WTC11 (cell line): ENCODE measurements around the gene AXL. TPM values are rescaled to one million over a fixed set of nuclear protein-coding genes. Genes with fewer than 3 reads are reported as not detected.

ENCODE experiments used
- ATAC-seq: fragments of 200-7000 bp; cut with Tn5 transposase; 2 replicates; pipeline ENCODE4 v1.10.0; 2021; ENCODE audit warnings: mild to moderate bottlenecking, moderate library complexity
- CTCF ChIA-PET: fragments of 300-600 bp; sonication (Branson Sonifier 250); formaldehyde crosslinking; loops from one replicate; lab custom pipeline; 2021; ENCODE audit warnings: antibody characterized with exemption; lab: Charles Lee
- POLR2A ChIA-PET: fragments of 350-600 bp; sonication (Branson Sonifier 250); formaldehyde crosslinking; loops from one replicate; lab custom pipeline; 2021; ENCODE audit warnings: antibody characterized with exemption; lab: Charles Lee
- DNase-seq: peaks from one replicate; pipeline ENCODE4 v3.0.0; 2021; ENCODE audit warnings: low spot score
- H3K27ac Mint-ChIP-seq: 2 replicates; pipeline ENCODE4 v1.8.0; 2021; ENCODE audit warnings: mixed read lengths
- H3K27me3 Mint-ChIP-seq: 2 replicates; pipeline ENCODE4 v1.8.0; 2021; ENCODE audit warnings: low read depth, mild to moderate bottlenecking, moderate library complexity, mixed read lengths
- H3K36me3 Mint-ChIP-seq: 2 replicates; pipeline ENCODE4 v1.8.0; 2021; ENCODE audit warnings: mixed read lengths
- H3K4me1 Mint-ChIP-seq: 2 replicates; pipeline ENCODE4 v1.8.0; 2022; ENCODE audit warnings: mixed read lengths
- H3K4me3 Mint-ChIP-seq: 2 replicates; pipeline ENCODE4 v1.8.0; 2021; ENCODE audit warnings: mild to moderate bottlenecking, moderate library complexity, mixed read lengths
- H3K9me3 Mint-ChIP-seq: 2 replicates; pipeline ENCODE4 v1.8.0; 2021; ENCODE audit warnings: mixed read lengths
- CREB1 ChIP-seq: sonication (generic); formaldehyde crosslinking; IDR thresholded peaks from 2 replicates; pipeline ENCODE4 v1.8.0; 2023; ENCODE audit warnings: mild to moderate bottlenecking, missing genetic modification reagents
- CREM ChIP-seq: sonication (generic); formaldehyde crosslinking; IDR thresholded peaks from 2 replicates; pipeline ENCODE4 v1.8.1; 2022; ENCODE audit warnings: mild to moderate bottlenecking, missing genetic modification reagents, moderate library complexity
- ETV6 ChIP-seq: sonication (generic); formaldehyde crosslinking; IDR thresholded peaks from 2 replicates; pipeline ENCODE4 v1.8.1; 2022; ENCODE audit warnings: mild to moderate bottlenecking, missing genetic modification reagents
- GABPB1 ChIP-seq: sonication (generic); formaldehyde crosslinking; IDR thresholded peaks from 2 replicates; pipeline ENCODE4 v1.8.1; 2023; ENCODE audit warnings: mild to moderate bottlenecking, missing genetic modification reagents
- IRF2 ChIP-seq: sonication (generic); formaldehyde crosslinking; IDR thresholded peaks from 2 replicates; pipeline ENCODE4 v1.8.0; 2022; ENCODE audit warnings: low read depth, missing genetic modification reagents, borderline replicate concordance
- JAZF1 ChIP-seq: fragments of 250-450 bp; sonication (Bioruptor Pico); IDR thresholded peaks from 2 replicates; pipeline ENCODE4 v1.9.0; 2021; ENCODE audit warnings: moderate library complexity, mild to moderate bottlenecking, inconsistent platforms
- MYBL2 ChIP-seq: sonication (generic); formaldehyde crosslinking; IDR thresholded peaks from 2 replicates; pipeline ENCODE4 v1.8.1; 2023; ENCODE audit warnings: mild to moderate bottlenecking, moderate library complexity, missing genetic modification reagents
- NFYB ChIP-seq: sonication (generic); formaldehyde crosslinking; conservative IDR thresholded peaks from 2 replicates; pipeline ENCODE4 v1.8.0; 2022; ENCODE audit warnings: low read depth, missing genetic modification reagents
- NR2C2 ChIP-seq: sonication (generic); formaldehyde crosslinking; IDR thresholded peaks from 2 replicates; pipeline ENCODE4 v1.8.0; 2022; ENCODE audit warnings: mild to moderate bottlenecking, missing genetic modification reagents
- PRRX2 ChIP-seq: fragments of 250-450 bp; sonication (Bioruptor Pico); IDR thresholded peaks from 2 replicates; pipeline ENCODE4 v1.8.0; 2021; ENCODE audit warnings: mild to moderate bottlenecking
- ZNF263 ChIP-seq: sonication (generic); formaldehyde crosslinking; IDR thresholded peaks from 2 replicates; pipeline ENCODE4 v1.8.1; 2022; ENCODE audit warnings: low read depth, mild to moderate bottlenecking, moderate library complexity, missing genetic modification reagents
- ZNF671 ChIP-seq: fragments of 250-450 bp; sonication (Bioruptor Pico); IDR thresholded peaks from 2 replicates; pipeline ENCODE4 v1.8.0; 2021; ENCODE audit warnings: mild to moderate bottlenecking
- total RNA-seq: library from RNA; stranded (reverse); gene quantifications from 3 replicates; pipeline ENCODE4 v1.2.3, GENCODE V29; 2021
- TF ChIP-seq, protein P1 (sequence below): sonication (generic); formaldehyde crosslinking; IDR thresholded peaks from 2 replicates; pipeline ENCODE4 v1.8.1; 2023; ENCODE audit warnings: mild to moderate bottlenecking, missing genetic modification reagents, moderate library complexity
- TF ChIP-seq, protein P2 (sequence below): sonication (generic); formaldehyde crosslinking; IDR thresholded peaks from 2 replicates; pipeline ENCODE4 v1.8.1; 2022; ENCODE audit warnings: mild to moderate bottlenecking, moderate library complexity, missing genetic modification reagents
- TF ChIP-seq, protein P3 (sequence below): fragments of 250-450 bp; sonication (Bioruptor Pico); IDR thresholded peaks from 2 replicates; pipeline ENCODE4 v1.8.0; 2021; ENCODE audit warnings: mild to moderate bottlenecking
- TF ChIP-seq, protein P4 (sequence below): fragments of 250-450 bp; sonication (Bioruptor Pico); IDR thresholded peaks from 2 replicates; pipeline ENCODE4 v1.9.0; 2021; ENCODE audit warnings: mild to moderate bottlenecking, borderline replicate concordance
- TF ChIP-seq, protein P5 (sequence below): sonication (generic); formaldehyde crosslinking; IDR thresholded peaks from 2 replicates; pipeline ENCODE4 v1.8.0; 2022; ENCODE audit warnings: mild to moderate bottlenecking, missing genetic modification reagents
- TF ChIP-seq, protein P6 (sequence below): sonication (generic); formaldehyde crosslinking; IDR thresholded peaks from 2 replicates; pipeline ENCODE4 v1.8.1; 2022; ENCODE audit warnings: missing genetic modification reagents, borderline replicate concordance
- TF ChIP-seq, protein P7 (sequence below): sonication (generic); formaldehyde crosslinking; IDR thresholded peaks from 2 replicates; pipeline ENCODE4 v1.8.1; 2023; ENCODE audit warnings: mild to moderate bottlenecking, missing genetic modification reagents
- TF ChIP-seq, protein P8 (sequence below): sonication (generic); formaldehyde crosslinking; IDR thresholded peaks from 2 replicates; pipeline ENCODE4 v1.8.1; 2023; ENCODE audit warnings: mild to moderate bottlenecking, missing genetic modification reagents

The AXL gene
- total RNA-seq, 1 experiment from 2014 or later = 25.0 TPM

DNA sequence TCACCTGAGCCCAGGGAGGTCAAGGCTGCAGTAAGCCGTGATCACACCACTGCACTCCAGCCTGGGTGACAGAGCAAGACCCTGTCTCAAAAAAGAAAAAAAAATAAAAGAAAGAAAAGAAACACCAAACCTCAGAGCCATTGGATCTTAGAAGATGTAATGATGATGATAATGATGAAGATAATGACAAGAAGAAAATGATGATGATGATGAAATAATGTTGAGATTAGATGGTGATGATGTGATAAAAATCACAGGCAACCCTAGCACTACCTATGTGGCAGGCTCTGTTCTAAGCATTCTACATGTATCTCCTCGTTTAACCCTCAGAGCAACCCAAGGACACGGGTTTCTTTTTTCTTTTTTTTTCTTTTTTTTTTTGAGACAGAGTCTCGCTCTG, 25.1 kb downstream of the AXL start (continued):
- TF ChIP-seq, protein P1, sequence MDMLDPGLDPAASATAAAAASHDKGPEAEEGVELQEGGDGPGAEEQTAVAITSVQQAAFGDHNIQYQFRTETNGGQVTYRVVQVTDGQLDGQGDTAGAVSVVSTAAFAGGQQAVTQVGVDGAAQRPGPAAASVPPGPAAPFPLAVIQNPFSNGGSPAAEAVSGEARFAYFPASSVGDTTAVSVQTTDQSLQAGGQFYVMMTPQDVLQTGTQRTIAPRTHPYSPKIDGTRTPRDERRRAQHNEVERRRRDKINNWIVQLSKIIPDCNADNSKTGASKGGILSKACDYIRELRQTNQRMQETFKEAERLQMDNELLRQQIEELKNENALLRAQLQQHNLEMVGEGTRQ = no peak

DNA sequence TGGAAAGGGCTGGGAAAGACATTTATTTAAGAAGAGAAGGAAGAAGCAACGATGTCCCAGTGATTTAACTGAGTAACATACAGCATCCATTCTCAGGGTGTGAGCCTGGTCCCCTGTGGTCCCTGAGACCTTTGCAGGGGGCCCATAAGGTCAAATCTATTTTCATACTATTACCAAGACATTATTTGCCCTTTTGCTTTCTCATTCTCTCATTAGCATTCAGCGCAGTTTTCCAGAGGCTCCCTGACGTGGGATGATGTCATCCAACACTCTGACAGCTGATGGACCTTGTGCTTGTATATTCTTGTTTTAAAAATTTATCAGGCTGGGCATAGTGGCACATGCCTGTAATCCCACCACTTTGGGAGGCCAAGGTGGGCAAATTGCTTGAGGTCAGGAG, 26.8 kb downstream of the AXL start:
- H3K27ac Mint-ChIP-seq = no peak overlapping the region
- DNase-seq (no peak), ATAC-seq (no peak)
- H3K27me3 Mint-ChIP-seq = no peaks in the 10 kb centered on the region
- TF ChIP-seq JAZF1 (CRISPR knock-in tag) (no peak), ZNF671 (CRISPR knock-in tag) (no peak), NR2C2 (CRISPR knock-in tag) (no peak), CREM (CRISPR knock-in tag) (no peak), MYBL2 (CRISPR knock-in tag) (no peak), IRF2 (no peak), PRRX2 (no peak), CREB1 (CRISPR knock-in tag) (no peak), ZNF263 (CRISPR knock-in tag) (no peak), ETV6 (CRISPR knock-in tag) (no peak), NFYB (CRISPR knock-in tag) (no peak), GABPB1 (CRISPR knock-in tag) (no peak)
- TF ChIP-seq, protein P2, sequence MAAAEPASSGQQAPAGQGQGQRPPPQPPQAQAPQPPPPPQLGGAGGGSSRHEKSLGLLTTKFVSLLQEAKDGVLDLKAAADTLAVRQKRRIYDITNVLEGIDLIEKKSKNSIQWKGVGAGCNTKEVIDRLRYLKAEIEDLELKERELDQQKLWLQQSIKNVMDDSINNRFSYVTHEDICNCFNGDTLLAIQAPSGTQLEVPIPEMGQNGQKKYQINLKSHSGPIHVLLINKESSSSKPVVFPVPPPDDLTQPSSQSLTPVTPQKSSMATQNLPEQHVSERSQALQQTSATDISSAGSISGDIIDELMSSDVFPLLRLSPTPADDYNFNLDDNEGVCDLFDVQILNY (CRISPR knock-in tag) = no peak
- TF ChIP-seq, protein P3, sequence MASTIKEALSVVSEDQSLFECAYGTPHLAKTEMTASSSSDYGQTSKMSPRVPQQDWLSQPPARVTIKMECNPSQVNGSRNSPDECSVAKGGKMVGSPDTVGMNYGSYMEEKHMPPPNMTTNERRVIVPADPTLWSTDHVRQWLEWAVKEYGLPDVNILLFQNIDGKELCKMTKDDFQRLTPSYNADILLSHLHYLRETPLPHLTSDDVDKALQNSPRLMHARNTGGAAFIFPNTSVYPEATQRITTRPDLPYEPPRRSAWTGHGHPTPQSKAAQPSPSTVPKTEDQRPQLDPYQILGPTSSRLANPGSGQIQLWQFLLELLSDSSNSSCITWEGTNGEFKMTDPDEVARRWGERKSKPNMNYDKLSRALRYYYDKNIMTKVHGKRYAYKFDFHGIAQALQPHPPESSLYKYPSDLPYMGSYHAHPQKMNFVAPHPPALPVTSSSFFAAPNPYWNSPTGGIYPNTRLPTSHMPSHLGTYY (CRISPR knock-in tag) = no peak
- TF ChIP-seq, protein P4, sequence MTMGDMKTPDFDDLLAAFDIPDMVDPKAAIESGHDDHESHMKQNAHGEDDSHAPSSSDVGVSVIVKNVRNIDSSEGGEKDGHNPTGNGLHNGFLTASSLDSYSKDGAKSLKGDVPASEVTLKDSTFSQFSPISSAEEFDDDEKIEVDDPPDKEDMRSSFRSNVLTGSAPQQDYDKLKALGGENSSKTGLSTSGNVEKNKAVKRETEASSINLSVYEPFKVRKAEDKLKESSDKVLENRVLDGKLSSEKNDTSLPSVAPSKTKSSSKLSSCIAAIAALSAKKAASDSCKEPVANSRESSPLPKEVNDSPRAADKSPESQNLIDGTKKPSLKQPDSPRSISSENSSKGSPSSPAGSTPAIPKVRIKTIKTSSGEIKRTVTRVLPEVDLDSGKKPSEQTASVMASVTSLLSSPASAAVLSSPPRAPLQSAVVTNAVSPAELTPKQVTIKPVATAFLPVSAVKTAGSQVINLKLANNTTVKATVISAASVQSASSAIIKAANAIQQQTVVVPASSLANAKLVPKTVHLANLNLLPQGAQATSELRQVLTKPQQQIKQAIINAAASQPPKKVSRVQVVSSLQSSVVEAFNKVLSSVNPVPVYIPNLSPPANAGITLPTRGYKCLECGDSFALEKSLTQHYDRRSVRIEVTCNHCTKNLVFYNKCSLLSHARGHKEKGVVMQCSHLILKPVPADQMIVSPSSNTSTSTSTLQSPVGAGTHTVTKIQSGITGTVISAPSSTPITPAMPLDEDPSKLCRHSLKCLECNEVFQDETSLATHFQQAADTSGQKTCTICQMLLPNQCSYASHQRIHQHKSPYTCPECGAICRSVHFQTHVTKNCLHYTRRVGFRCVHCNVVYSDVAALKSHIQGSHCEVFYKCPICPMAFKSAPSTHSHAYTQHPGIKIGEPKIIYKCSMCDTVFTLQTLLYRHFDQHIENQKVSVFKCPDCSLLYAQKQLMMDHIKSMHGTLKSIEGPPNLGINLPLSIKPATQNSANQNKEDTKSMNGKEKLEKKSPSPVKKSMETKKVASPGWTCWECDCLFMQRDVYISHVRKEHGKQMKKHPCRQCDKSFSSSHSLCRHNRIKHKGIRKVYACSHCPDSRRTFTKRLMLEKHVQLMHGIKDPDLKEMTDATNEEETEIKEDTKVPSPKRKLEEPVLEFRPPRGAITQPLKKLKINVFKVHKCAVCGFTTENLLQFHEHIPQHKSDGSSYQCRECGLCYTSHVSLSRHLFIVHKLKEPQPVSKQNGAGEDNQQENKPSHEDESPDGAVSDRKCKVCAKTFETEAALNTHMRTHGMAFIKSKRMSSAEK (CRISPR knock-in tag) = no peak
- TF ChIP-seq, protein P5, sequence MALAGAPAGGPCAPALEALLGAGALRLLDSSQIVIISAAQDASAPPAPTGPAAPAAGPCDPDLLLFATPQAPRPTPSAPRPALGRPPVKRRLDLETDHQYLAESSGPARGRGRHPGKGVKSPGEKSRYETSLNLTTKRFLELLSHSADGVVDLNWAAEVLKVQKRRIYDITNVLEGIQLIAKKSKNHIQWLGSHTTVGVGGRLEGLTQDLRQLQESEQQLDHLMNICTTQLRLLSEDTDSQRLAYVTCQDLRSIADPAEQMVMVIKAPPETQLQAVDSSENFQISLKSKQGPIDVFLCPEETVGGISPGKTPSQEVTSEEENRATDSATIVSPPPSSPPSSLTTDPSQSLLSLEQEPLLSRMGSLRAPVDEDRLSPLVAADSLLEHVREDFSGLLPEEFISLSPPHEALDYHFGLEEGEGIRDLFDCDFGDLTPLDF (CRISPR knock-in tag) = no peak
- TF ChIP-seq, protein P6, sequence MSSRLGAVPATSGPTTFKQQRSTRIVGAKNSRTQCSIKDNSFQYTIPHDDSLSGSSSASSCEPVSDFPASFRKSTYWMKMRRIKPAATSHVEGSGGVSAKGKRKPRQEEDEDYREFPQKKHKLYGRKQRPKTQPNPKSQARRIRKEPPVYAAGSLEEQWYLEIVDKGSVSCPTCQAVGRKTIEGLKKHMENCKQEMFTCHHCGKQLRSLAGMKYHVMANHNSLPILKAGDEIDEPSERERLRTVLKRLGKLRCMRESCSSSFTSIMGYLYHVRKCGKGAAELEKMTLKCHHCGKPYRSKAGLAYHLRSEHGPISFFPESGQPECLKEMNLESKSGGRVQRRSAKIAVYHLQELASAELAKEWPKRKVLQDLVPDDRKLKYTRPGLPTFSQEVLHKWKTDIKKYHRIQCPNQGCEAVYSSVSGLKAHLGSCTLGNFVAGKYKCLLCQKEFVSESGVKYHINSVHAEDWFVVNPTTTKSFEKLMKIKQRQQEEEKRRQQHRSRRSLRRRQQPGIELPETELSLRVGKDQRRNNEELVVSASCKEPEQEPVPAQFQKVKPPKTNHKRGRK (CRISPR knock-in tag) = no peak
- TF ChIP-seq, protein P7, sequence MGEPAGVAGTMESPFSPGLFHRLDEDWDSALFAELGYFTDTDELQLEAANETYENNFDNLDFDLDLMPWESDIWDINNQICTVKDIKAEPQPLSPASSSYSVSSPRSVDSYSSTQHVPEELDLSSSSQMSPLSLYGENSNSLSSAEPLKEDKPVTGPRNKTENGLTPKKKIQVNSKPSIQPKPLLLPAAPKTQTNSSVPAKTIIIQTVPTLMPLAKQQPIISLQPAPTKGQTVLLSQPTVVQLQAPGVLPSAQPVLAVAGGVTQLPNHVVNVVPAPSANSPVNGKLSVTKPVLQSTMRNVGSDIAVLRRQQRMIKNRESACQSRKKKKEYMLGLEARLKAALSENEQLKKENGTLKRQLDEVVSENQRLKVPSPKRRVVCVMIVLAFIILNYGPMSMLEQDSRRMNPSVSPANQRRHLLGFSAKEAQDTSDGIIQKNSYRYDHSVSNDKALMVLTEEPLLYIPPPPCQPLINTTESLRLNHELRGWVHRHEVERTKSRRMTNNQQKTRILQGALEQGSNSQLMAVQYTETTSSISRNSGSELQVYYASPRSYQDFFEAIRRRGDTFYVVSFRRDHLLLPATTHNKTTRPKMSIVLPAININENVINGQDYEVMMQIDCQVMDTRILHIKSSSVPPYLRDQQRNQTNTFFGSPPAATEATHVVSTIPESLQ = no peak
- TF ChIP-seq, protein P8, sequence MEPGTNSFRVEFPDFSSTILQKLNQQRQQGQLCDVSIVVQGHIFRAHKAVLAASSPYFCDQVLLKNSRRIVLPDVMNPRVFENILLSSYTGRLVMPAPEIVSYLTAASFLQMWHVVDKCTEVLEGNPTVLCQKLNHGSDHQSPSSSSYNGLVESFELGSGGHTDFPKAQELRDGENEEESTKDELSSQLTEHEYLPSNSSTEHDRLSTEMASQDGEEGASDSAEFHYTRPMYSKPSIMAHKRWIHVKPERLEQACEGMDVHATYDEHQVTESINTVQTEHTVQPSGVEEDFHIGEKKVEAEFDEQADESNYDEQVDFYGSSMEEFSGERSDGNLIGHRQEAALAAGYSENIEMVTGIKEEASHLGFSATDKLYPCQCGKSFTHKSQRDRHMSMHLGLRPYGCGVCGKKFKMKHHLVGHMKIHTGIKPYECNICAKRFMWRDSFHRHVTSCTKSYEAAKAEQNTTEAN (CRISPR knock-in tag) = no peak
- ChIA-PET CTCF (interaction anchor here (1.5 kb wide), 1 partner anchor 42 kb away, joined by 7 read pairs; no protein-coding TSS in a partner anchor), POLR2A (no interaction called here)
- H3K4me3 Mint-ChIP-seq = no peak overlapping the region
- peaks cover 21% of the 10 kb centered on the region for H3K36me3 Mint-ChIP-seq
- H3K9me3 Mint-ChIP-seq = peaks cover 9% of the 10 kb centered on the region
- no peaks in the 10 kb centered on the region for H3K4me1 Mint-ChIP-seq
